SK-N-SH (cell line): ENCODE measurements around the gene EEF1AKMT3. TPM values are rescaled to one million over a fixed set of nuclear protein-coding genes. Genes with fewer than 3 reads are reported as not detected.

Source experiments
- CTCF ChIA-PET: fragments of 300-600, 350-600 bp; formaldehyde crosslinking; extraction: SDS; loops from one replicate; lab custom pipeline; 2021; lab: Yijun Ruan, JAX
- POLR2A ChIA-PET: fragments of 350-600 bp; sonication (Branson Sonifier 250); formaldehyde crosslinking; extraction: SDS; loops from one replicate; lab custom pipeline; 2020; ENCODE audit warnings: antibody characterized with exemption, inconsistent platforms; lab: Yijun Ruan, JAX
- DNase-seq: peaks from one replicate; pipeline ENCODE4 v3.0.0; 2012
- H2AFZ ChIP-seq: fragments of 200-600 bp; sonication (generic); 2 replicates; pipeline ENCODE4 v1.8.1; 2016; ENCODE audit warnings: antibody characterized with exemption, mild to moderate bottlenecking, low read depth
- H3F3A ChIP-seq: fragments of 200-600 bp; sonication (generic); replicated peaks from 2 replicates; pipeline ENCODE3; 2016; ENCODE audit warnings: antibody characterized with exemption, mild to moderate bottlenecking; ENCODE audit not compliant: insufficient read depth
- H3K27ac ChIP-seq, 2 experiments: fragments of 200-500 bp in 1 of 2; fragments of 200-600 bp in 1 of 2; sonication (Bioruptor generic) in 1 of 2; sonication (generic), shearing (Covaris generic) in 1 of 2; 2 replicates each; pipeline versions ENCODE4 v1.5.1 to v1.6.1; 2014 to 2016; ENCODE audit warnings: low read depth in 2 of 2, inconsistent platforms in 1 of 2, low read length in 1 of 2, mild to moderate bottlenecking in 1 of 2, mixed read lengths in 1 of 2
- H3K27me3 ChIP-seq: fragments of 200-600 bp; sonication (generic), shearing (Covaris generic); 2 replicates; pipeline ENCODE4 v1.6.1; 2016; ENCODE audit warnings: mixed run types; ENCODE audit not compliant: insufficient read depth
- H3K36me3 ChIP-seq, 2 experiments: fragments of 200-500 bp in 1 of 2; fragments of 200-600 bp in 1 of 2; sonication (Bioruptor generic) in 1 of 2; sonication (generic) in 1 of 2; replicated peaks in 1 of 2; 2 replicates each; pipeline versions ENCODE3 to v1.5.1; 2014 to 2016; ENCODE audit warnings: low read length in 1 of 2, mild to moderate bottlenecking in 1 of 2; ENCODE audit not compliant: insufficient read depth in 2 of 2, control insufficient read depth in 1 of 2
- H3K4me1 ChIP-seq, 2 experiments: fragments of 200-500 bp in 1 of 2; fragments of 200-600 bp in 1 of 2; sonication (Bioruptor generic) in 1 of 2; sonication (generic), shearing (Covaris generic) in 1 of 2; 2 replicates each; pipeline versions ENCODE4 v1.5.1 to v1.6.1; 2014 to 2016; ENCODE audit warnings: low read depth in 1 of 2, low read length in 1 of 2, mixed run types in 1 of 2; ENCODE audit not compliant: insufficient read depth in 2 of 2, control insufficient read depth in 1 of 2
- H3K4me2 ChIP-seq: fragments of 200-600 bp; sonication (generic), shearing (Covaris generic); 2 replicates; pipeline ENCODE4 v1.6.1; 2017; ENCODE audit warnings: mixed run types
- H3K4me3 ChIP-seq, 2 experiments: fragments of 200-500 bp in 1 of 2; fragments of 200-600 bp in 1 of 2; sonication (Bioruptor generic) in 1 of 2; sonication (generic), shearing (Covaris generic) in 1 of 2; 2 replicates each; pipeline versions ENCODE4 v1.5.1 to v1.8.1; 2014 to 2016; ENCODE audit warnings: low read depth in 2 of 2, inconsistent platforms in 1 of 2, low read length in 1 of 2, mild to moderate bottlenecking in 1 of 2, mixed read lengths in 1 of 2, moderate library complexity in 1 of 2
- H3K79me2 ChIP-seq: fragments of 200-600 bp; sonication (generic); 2 replicates; pipeline ENCODE4 v1.8.1; 2017; ENCODE audit warnings: mild to moderate bottlenecking; ENCODE audit not compliant: insufficient read depth
- H3K9ac ChIP-seq: fragments of 200-600 bp; sonication (generic); 2 replicates; pipeline ENCODE4 v1.6.1; 2017; ENCODE audit warnings: mixed run types
- H3K9me2 ChIP-seq: fragments of 200-600 bp; sonication (generic); 2 replicates; pipeline ENCODE4 v1.6.1; 2017; ENCODE audit warnings: mixed run types
- H3K9me3 ChIP-seq: fragments of 200-600 bp; sonication (generic); 2 replicates; pipeline ENCODE4 v1.6.1; 2017; ENCODE audit warnings: mixed run types, mild to moderate bottlenecking, moderate library complexity
- H4K20me1 ChIP-seq: fragments of 200-600 bp; sonication (generic); 2 replicates; pipeline ENCODE4 v1.6.1; 2017; ENCODE audit warnings: mild to moderate bottlenecking, mixed run types; ENCODE audit not compliant: insufficient read depth
- CHD2 ChIP-seq: fragments of 150-350 bp; IDR thresholded peaks from 2 replicates; pipeline ENCODE4 v1.6.1; 2018; ENCODE audit warnings: low read length; ENCODE audit not compliant: partially characterized antibody
- EZH2phosphoT487 ChIP-seq: fragments of 200-600 bp; sonication (generic); IDR thresholded peaks from 2 replicates; pipeline ENCODE4 v1.6.1; 2017; ENCODE audit warnings: low read depth, mixed run types, mild to moderate bottlenecking, antibody characterized with exemption, moderate library complexity, borderline replicate concordance
- FOSL2 ChIP-seq: IDR thresholded peaks from 2 replicates; pipeline ENCODE4 v1.4.0; 2012; ENCODE audit warnings: low read depth, mild to moderate bottlenecking, moderate library complexity, borderline replicate concordance
- FOXJ3 ChIP-seq: sonication (generic); formaldehyde crosslinking; IDR thresholded peaks from 2 replicates; pipeline ENCODE4 v1.5.1; 2020; ENCODE audit warnings: mild to moderate bottlenecking, missing genetic modification reagents
- GATA2 ChIP-seq: sonication (generic); formaldehyde crosslinking; IDR thresholded peaks from 2 replicates; pipeline ENCODE4 v1.5.0; 2020; ENCODE audit warnings: mild to moderate bottlenecking, missing genetic modification reagents
- JUND ChIP-seq: IDR thresholded peaks from 2 replicates; pipeline ENCODE4 v1.4.0; 2012
- MXI1 ChIP-seq: IDR thresholded peaks from 2 replicates; pipeline ENCODE4 v1.6.1; 2012; ENCODE audit warnings: mild to moderate bottlenecking, low read depth, low read length, improper control_type of control experiment
- RAD21 ChIP-seq: IDR thresholded peaks from 2 replicates; pipeline ENCODE4 v1.6.1; 2012; ENCODE audit warnings: mild to moderate bottlenecking, low read length
- RCOR1 ChIP-seq: fragments of 150-350 bp; IDR thresholded peaks from 2 replicates; pipeline ENCODE4 v1.6.1; 2017; ENCODE audit warnings: antibody characterized with exemption, low read length
- RXRA ChIP-seq: IDR thresholded peaks from 2 replicates; pipeline ENCODE4 v1.4.0; 2012; ENCODE audit warnings: low read depth, mild to moderate bottlenecking, borderline replicate concordance
- TCF12 ChIP-seq: IDR thresholded peaks from 2 replicates; pipeline ENCODE4 v1.4.0; 2012
- TEAD4 ChIP-seq: IDR thresholded peaks from 2 replicates; pipeline ENCODE4 v1.4.0; 2012; ENCODE audit warnings: mild to moderate bottlenecking, borderline replicate concordance; ENCODE audit not compliant: insufficient read depth
- YY1 ChIP-seq: IDR thresholded peaks from 2 replicates; pipeline ENCODE4 v1.4.0; 2012; ENCODE audit warnings: low read depth, mild to moderate bottlenecking
- WGBS: methylation state at CpG from one replicate; pipeline ENCODE4 v1.1.6; 2017; ENCODE audit warnings: low lambda C conversion rate; 5-methylcytosine and 5-hydroxymethylcytosine counted together
- polyA plus RNA-seq, 3 experiments: library from polyadenylated mRNA; depleted of rRNA; stranded (reverse); fragments of >200 nt; gene quantifications; 2 replicates each; pipeline ENCODE4 v1.2.3, GENCODE V29; 2012
- TF ChIP-seq, protein P1 (sequence below): IDR thresholded peaks from 2 replicates; pipeline ENCODE4 v1.4.0; 2012; ENCODE audit warnings: low read depth
- TF ChIP-seq, protein P2 (sequence below): IDR thresholded peaks from 2 replicates; pipeline ENCODE4 v1.4.0; 2012; ENCODE audit warnings: low read depth, borderline replicate concordance
- TF ChIP-seq, protein P3 (sequence below): IDR thresholded peaks from 2 replicates; pipeline ENCODE4 v1.4.0; 2012; ENCODE audit warnings: low read depth, borderline replicate concordance
- TF ChIP-seq, protein P4 (sequence below): fragments of 150-350 bp; IDR thresholded peaks from 2 replicates; pipeline ENCODE4 v1.6.1; 2017; ENCODE audit warnings: antibody characterized with exemption, low read length, low read depth, borderline replicate concordance

Gene EEF1AKMT3
- polyA plus RNA-seq, 1 of the 3 experiments (the other 2 are of a cell fraction) = 10.3 TPM

DNA sequence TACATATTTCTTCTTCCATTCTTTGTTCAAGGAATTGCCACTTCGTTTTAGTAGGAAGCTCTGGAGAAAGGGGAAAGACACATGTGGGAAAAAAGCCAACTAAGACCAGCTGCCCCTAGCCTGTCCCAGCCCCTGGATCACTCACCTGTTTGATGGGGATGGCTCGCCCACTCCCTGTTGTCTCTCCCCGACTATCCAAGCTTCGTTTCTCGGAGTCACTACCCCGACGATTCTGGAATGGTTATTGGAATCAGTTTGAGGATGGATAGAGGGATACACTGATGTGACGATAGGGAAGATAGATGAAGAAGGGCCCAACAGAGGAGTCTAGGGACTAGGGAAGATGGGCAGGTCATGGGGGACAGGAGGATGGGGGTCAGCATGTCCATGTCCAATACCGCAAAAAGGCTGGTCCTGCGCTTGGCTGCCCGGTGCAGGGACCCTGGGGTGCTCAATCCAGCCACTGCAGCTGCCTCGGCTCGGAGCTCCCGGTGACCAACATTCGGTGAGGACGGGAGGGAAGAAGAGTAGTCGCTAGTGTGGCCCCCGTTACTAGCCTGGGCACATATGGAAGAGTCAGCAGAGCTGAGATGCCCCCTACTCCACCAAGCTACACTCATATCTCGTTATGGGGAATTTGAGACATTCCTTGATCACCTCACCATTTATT lies 40.9 kb upstream of the EEF1AKMT3 start:
- no peak overlapping the region for H3K4me2 ChIP-seq
- TF ChIP-seq MXI1 = no peak
- no peak for TF ChIP-seq RAD21
- TF ChIP-seq RXRA = no peak
- no peak for TF ChIP-seq GATA2
- TF ChIP-seq FOSL2 = no peak
- TF ChIP-seq, protein P1, sequence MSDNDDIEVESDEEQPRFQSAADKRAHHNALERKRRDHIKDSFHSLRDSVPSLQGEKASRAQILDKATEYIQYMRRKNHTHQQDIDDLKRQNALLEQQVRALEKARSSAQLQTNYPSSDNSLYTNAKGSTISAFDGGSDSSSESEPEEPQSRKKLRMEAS = no peak
- TF ChIP-seq, protein P2, sequence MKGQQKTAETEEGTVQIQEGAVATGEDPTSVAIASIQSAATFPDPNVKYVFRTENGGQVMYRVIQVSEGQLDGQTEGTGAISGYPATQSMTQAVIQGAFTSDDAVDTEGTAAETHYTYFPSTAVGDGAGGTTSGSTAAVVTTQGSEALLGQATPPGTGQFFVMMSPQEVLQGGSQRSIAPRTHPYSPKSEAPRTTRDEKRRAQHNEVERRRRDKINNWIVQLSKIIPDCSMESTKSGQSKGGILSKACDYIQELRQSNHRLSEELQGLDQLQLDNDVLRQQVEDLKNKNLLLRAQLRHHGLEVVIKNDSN = no peak
- TF ChIP-seq, protein P3, sequence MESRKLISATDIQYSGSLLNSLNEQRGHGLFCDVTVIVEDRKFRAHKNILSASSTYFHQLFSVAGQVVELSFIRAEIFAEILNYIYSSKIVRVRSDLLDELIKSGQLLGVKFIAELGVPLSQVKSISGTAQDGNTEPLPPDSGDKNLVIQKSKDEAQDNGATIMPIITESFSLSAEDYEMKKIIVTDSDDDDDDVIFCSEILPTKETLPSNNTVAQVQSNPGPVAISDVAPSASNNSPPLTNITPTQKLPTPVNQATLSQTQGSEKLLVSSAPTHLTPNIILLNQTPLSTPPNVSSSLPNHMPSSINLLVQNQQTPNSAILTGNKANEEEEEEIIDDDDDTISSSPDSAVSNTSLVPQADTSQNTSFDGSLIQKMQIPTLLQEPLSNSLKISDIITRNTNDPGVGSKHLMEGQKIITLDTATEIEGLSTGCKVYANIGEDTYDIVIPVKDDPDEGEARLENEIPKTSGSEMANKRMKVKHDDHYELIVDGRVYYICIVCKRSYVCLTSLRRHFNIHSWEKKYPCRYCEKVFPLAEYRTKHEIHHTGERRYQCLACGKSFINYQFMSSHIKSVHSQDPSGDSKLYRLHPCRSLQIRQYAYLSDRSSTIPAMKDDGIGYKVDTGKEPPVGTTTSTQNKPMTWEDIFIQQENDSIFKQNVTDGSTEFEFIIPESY = no peak
- no peak for TF ChIP-seq TCF12
- TF ChIP-seq EZH2phosphoT487 = no peak
- no peak for TF ChIP-seq YY1
- TF ChIP-seq JUND = no peak
- TF ChIP-seq RCOR1 = no peak
- POLR2A ChIA-PET = interaction anchor here (1.1 to 1.8 kb wide), 2 partner anchors 13 to 38 kb away, joined by 3 to 5 read pairs; partner anchors contain the start of genes OS9 and TSPAN31
- H4K20me1 ChIP-seq = no peaks in the 10 kb centered on the region
- H3K36me3 ChIP-seq = peaks cover 3 to 17% of the 10 kb centered on the region in 2 experiments
- H2AFZ ChIP-seq = no peak overlapping the region
- peaks cover 22% of the 10 kb centered on the region for H3F3A ChIP-seq
- CTCF ChIA-PET = interaction anchor here (0.8 to 0.9 kb wide), 2 partner anchors 18 to 39 kb away, joined by 3 to 4 read pairs; no protein-coding TSS in a partner anchor
- H3K9me3 ChIP-seq = no peaks in the 10 kb centered on the region
- H3K79me2 ChIP-seq = no peaks in the 10 kb centered on the region
- H3K27ac ChIP-seq = no peak overlapping the region
- no peaks in the 10 kb centered on the region for H3K27me3 ChIP-seq
- no peak overlapping the region for H3K4me3 ChIP-seq
- H3K9ac ChIP-seq = no peak overlapping the region
- no peak for DNase-seq
- no peaks in the 10 kb centered on the region for H3K9me2 ChIP-seq
- peaks cover 0 to 17% of the 10 kb centered on the region in 2 experiments; a peak in 2 of 4 replicates for H3K4me1 ChIP-seq
- WGBS = 89% methylated on average over 15 of the region's 19 CpGs

DNA sequence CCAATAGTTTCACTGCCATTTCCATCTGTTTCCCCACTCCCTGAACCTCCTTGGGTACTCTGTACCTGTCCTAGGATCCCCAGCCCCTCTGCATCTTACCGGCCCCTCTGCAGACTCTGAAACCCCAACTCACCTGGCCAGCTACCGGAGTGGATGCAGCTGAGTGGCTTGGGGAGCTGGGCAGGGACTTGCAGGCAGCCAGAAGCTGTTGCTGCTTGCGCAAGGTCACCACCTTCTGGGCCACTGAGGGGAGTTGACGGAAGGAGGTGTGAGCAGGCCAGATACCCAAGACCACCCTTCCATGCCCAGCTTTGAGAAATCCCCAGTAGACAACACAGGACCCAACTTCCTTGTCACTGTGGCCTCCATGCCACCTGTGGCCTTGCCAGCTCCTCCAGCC lies 40.1 kb upstream of the EEF1AKMT3 start:
- H3F3A ChIP-seq = peaks cover 29% of the 10 kb centered on the region
- H3K4me3 ChIP-seq = no peak overlapping the region
- no peak overlapping the region for H3K27ac ChIP-seq
- TF ChIP-seq TEAD4 (no peak), EZH2phosphoT487 (no peak), RXRA (no peak), FOXJ3 (CRISPR knock-in tag) (no peak), CHD2 (no peak), JUND (no peak)
- TF ChIP-seq, protein P4, sequence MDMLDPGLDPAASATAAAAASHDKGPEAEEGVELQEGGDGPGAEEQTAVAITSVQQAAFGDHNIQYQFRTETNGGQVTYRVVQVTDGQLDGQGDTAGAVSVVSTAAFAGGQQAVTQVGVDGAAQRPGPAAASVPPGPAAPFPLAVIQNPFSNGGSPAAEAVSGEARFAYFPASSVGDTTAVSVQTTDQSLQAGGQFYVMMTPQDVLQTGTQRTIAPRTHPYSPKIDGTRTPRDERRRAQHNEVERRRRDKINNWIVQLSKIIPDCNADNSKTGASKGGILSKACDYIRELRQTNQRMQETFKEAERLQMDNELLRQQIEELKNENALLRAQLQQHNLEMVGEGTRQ = no peak
- no peak for DNase-seq
- ChIA-PET POLR2A (interaction anchor here (1.8 kb wide), 1 partner anchor 13 kb away, joined by 5 read pairs; the partner anchor contains the start of gene TSPAN31), CTCF (interaction anchor here (1.4 kb wide), 1 partner anchor 100 kb away, joined by 3 read pairs; the partner anchor contains the start of gene B4GALNT1)
- WGBS = 98% methylated on average over 4 of the region's 4 CpGs
- H3K9ac ChIP-seq = no peak overlapping the region
- H3K9me3 ChIP-seq = no peaks in the 10 kb centered on the region
- no peaks in the 10 kb centered on the region for H3K9me2 ChIP-seq
- H3K4me2 ChIP-seq = no peak overlapping the region
- no peaks in the 10 kb centered on the region for H3K27me3 ChIP-seq
- H4K20me1 ChIP-seq = no peaks in the 10 kb centered on the region
- H2AFZ ChIP-seq = no peak overlapping the region
- no peaks in the 10 kb centered on the region for H3K79me2 ChIP-seq
- H3K36me3 ChIP-seq = peaks cover 1 to 15% of the 10 kb centered on the region in 2 experiments
- H3K4me1 ChIP-seq = peaks cover 0 to 19% of the 10 kb centered on the region in 2 experiments; a peak in 2 of 4 replicates
